ENCODE measurements around the gene SPATA31E1. TPM values are rescaled to one million over a fixed set of nuclear protein-coding genes. Genes with fewer than 3 reads are reported as not detected.

SPATA31E1 gene
- not detected in 2 replicates for total RNA-seq

DNA sequence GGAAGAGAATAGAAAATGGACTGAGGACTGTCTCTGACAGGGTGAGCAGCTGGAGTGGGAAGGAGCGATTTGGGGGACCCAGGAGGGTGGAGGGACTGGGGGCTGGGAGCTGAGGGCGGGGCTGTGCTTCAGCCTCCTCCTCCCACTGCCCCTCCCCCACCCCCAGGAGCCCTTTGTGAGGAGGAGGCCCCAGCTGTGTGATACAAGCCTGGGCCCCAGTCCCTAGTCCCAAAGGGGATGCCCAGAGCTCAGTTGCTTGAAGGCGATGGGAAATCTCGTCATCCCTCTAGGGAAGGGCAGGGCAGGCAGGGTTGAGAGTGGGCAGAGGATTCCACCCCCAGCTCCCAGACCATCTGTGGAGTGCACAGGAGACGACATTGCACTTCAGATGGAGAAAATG lies at the start of gene SPATA31E1:
Gene SPATA31E1, plus strand, starts transcription at position 251 of the 400 bp plus-strand sequence. Its CDS starts 15 bp downstream, at position 266.

DNA sequence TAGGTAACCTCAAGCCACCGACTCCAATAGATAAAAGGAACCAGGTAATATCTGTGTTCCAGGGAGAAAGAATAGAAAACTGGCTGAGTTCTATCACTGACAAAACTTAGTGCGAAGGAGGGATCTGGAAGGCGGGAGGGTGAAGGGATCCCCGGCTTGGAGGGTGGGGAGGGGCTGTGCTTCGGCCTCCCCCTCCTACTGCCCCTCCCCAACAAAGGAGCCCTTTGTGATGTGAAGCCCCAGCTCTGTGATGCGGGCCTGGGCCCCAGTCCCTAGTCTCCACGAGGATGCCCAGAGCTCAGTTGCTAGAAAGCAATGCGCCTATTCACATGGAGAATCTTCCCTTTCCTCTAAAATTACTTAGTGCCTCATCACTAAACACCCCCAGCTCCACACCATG lies 35.0 kb downstream of the SPATA31E1 start, which contains the start of gene SPATA31C1:
Gene SPATA31C1, plus strand, starts transcription at position 301 of the 400 bp plus-strand sequence.

Other genes starting within 250 kb of the SPATA31E1 start
- 602 and 865 TPM in 2 replicates for gene CTSL, start 156.8 kb upstream of the SPATA31E1 start, total RNA-seq
- not detected in 2 replicates for gene SPATA31C1, start 35.1 kb downstream of the SPATA31E1 start, total RNA-seq
- 5.7 and 8.1 TPM in 2 replicates for gene CDK20, start 91.7 kb downstream of the SPATA31E1 start, total RNA-seq

All from articular chondrocyte of knee joint (primary cell).